Right lobe of liver (tissue), 6 donors: ENCODE data around the gene NIT1. TPM values are rescaled to one million over a fixed set of nuclear protein-coding genes. Genes with fewer than 3 reads are reported as not detected.

ENCODE experiments used
- ATAC-seq, 4 donors: fragments of 200-7000 bp; cut with Tn5 transposase; one replicate each; pipeline ENCODE4 v1.9.1; 2020; ENCODE audit warnings: mild to moderate bottlenecking in 4 of 4, moderate library complexity in 4 of 4
- DNase-seq, 3 donors: peaks; one replicate each; pipeline ENCODE4 v3.0.0-alpha.2; 2020
- H3K27ac ChIP-seq, 3 donors: fragments of 200-600 bp; one replicate each; pipeline ENCODE4 v1.8.0; 2022
- H3K27me3 ChIP-seq, 2 donors: fragments of 200-600 bp; one replicate each; pipeline ENCODE4 v1.8.0; 2022
- H3K36me3 ChIP-seq, 4 donors: fragments of 200-600 bp; sonication (generic) in 1 of 4; one replicate each; pipeline versions ENCODE4 v1.5.1 to v1.8.0; 2017 to 2022; ENCODE audit warnings: control low read depth in 1 of 4
- H3K4me1 ChIP-seq, 4 donors: fragments of 200-600 bp; sonication (generic) in 1 of 4; one replicate each; pipeline versions ENCODE4 v1.5.1 to v1.8.0; 2017 to 2022; ENCODE audit warnings: control low read depth in 1 of 4
- H3K4me3 ChIP-seq, 3 donors: fragments of 200-600 bp; one replicate each; pipeline ENCODE4 v1.8.0; 2022
- H3K9me3 ChIP-seq, 4 donors: fragments of 200-600 bp; sonication (generic) in 1 of 4; one replicate each; pipeline versions ENCODE4 v1.5.1 to v1.8.0; 2017 to 2022; ENCODE audit warnings: control low read depth in 1 of 4
- POLR2A ChIP-seq: fragments of 450-650 bp; IDR thresholded peaks from one replicate; pipeline ENCODE4 v1.6.1; 2017; ENCODE audit warnings: antibody characterized with exemption, mild to moderate bottlenecking
- WGBS: methylation state at CpG from one replicate; pipeline ENCODE4 v1.1.6; 2018; ENCODE audit warnings: low coverage, low lambda C conversion rate; ENCODE audit not compliant: insufficient coverage; ENCODE audit errors: missing lambda C conversion rate; 5-methylcytosine and 5-hydroxymethylcytosine counted together
- intact Hi-C, 2 donors: fragments of 100-400 bp; cut with DNase I; formaldehyde crosslinking; loops; one replicate each; pipeline versions ENCODE4 v1.11.2 to v1.14.1; 2022
- total RNA-seq, 6 experiments: library from RNA; depleted of rRNA in 2 of 6; stranded (reverse); fragments of >200 nt in 2 of 6; fragmentation: NEBNext Ultra II Directional in 3 of 6; extraction: Animal tissue kit (Norgen Biotek cat#: 25700) in 3 of 6; gene quantifications; one replicate each; pipeline versions ENCODE4 v1.1.0 to v1.2.4, GENCODE V29; 2016 to 2023
- TF ChIP-seq, protein P1 (sequence below), 4 donors: fragments of 200-600 bp in 3 of 4; fragments of 450-650 bp in 1 of 4; IDR thresholded peaks; one replicate each; pipeline versions ENCODE4 v1.5.1 to v1.8.0; 2016 to 2022; ENCODE audit warnings: antibody characterized with exemption in 4 of 4, mild to moderate bottlenecking in 2 of 4
- donor health status: DM: no; HTN: yes; CAD: no.
- donor health status: DM: no; HTN: no; CAD: no.
- donor health status: DM: no; HTN: no; CAD: no.
- donor health status: DM: no; HTN: yes; CAD: no.
- donor health status: DM: no; HTN: yes; CAD: no.

NIT1 gene
- total RNA-seq, 6 experiments from 2014 or later: 36.9 to 67.8 (median 45.8) TPM

DNA sequence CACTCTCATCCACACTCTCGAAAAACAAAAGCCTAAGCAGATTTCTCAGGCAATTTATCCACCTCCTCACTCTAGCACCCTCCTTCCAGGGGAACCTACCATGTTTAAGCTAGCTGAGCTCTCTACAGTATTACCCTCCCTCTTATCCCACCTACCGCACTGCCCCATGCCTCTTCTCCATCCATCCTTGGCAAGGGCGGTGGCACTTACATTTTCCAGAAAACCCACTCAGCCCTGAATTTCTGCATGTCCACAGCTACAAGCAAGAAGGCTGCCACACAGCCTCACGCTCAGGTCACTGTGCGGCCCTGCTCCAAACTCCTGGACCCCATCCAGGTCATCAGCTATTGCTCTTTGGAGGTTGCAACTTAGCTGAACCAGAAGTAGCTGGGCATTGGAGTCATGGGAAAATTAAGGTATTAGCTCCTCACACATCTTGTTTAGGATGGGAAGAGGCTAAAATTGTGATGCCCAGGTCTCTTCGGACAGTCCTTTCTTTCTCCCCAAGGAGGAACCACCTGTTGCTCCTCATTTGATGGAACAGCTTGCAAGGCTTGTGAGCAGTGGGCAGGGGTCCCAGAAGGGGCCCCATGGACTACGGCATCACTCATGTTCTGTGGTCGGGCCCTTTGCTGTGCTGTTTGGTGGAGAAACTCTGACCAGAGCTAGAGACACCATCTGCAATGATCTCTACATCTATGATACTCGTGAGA is 18.7 kb upstream of the NIT1 start:
- 70% methylated on average over 7 of the region's 9 CpGs for whole genome bisulfite sequencing
- Histone ChIP-seq H3K9me3 (no peaks in the 10 kb centered on the region), H3K4me3 (peak overlapping the region; percentile 66 to 84 (median 71)), H3K27ac (no peak overlapping the region), H3K27me3 (no peaks in the 10 kb centered on the region), H3K36me3 (peaks cover 0 to 26% (median 12%) of the 10 kb centered on the region in 4 donors), H3K4me1 (peaks cover 0 to 11% (median 2%) of the 10 kb centered on the region in 4 donors)
- DNase-seq (no peak), ATAC-seq (peak in 1 of 4 donors; percentile 4)
- intact Hi-C loops: loop anchor here in 1 of 2 donors (5.0 kb wide), 1 partner anchor 107 kb away; no protein-coding TSS in a partner anchor
- no peak for TF ChIP-seq POLR2A
- TF ChIP-seq, protein P1, sequence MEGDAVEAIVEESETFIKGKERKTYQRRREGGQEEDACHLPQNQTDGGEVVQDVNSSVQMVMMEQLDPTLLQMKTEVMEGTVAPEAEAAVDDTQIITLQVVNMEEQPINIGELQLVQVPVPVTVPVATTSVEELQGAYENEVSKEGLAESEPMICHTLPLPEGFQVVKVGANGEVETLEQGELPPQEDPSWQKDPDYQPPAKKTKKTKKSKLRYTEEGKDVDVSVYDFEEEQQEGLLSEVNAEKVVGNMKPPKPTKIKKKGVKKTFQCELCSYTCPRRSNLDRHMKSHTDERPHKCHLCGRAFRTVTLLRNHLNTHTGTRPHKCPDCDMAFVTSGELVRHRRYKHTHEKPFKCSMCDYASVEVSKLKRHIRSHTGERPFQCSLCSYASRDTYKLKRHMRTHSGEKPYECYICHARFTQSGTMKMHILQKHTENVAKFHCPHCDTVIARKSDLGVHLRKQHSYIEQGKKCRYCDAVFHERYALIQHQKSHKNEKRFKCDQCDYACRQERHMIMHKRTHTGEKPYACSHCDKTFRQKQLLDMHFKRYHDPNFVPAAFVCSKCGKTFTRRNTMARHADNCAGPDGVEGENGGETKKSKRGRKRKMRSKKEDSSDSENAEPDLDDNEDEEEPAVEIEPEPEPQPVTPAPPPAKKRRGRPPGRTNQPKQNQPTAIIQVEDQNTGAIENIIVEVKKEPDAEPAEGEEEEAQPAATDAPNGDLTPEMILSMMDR (IDR thresholded peaks at IDR 0.05): no peak

DNA sequence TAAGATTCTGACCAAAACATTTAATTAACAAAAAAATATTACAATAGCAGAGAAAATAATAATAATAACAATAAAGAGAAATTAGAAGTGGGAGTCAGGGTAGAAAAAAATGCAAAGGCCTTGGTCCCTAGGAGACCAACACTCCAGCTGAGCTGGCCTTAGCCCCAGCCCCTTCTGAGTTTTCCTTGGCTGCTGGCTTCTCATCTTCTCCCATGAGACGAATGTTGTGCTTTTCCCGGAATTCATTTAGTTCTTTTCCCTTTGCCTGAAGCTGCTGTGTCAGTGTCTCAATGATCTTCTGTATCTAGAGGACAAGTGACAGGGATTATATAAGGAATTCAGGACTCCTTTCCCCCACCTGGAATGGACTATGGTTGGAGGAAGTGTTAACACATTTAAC is 17.3 kb upstream of the NIT1 start:
- Histone ChIP-seq H3K27me3 (no peaks in the 10 kb centered on the region), H3K36me3 (peaks cover 0 to 26% (median 12%) of the 10 kb centered on the region in 4 donors), H3K4me3 (no peak overlapping the region), H3K9me3 (no peaks in the 10 kb centered on the region), H3K4me1 (peaks cover 0 to 11% (median 2%) of the 10 kb centered on the region in 4 donors), H3K27ac (no peak overlapping the region)
- TF ChIP-seq, protein P1 (IDR thresholded peaks at IDR 0.05): no peak
- TF ChIP-seq POLR2A: no peak
- no peak for DNase-seq
- WGBS: 76% methylated on average over 2 of the region's 2 CpGs
- intact Hi-C loops: no loop called here
- no peak for ATAC-seq

DNA sequence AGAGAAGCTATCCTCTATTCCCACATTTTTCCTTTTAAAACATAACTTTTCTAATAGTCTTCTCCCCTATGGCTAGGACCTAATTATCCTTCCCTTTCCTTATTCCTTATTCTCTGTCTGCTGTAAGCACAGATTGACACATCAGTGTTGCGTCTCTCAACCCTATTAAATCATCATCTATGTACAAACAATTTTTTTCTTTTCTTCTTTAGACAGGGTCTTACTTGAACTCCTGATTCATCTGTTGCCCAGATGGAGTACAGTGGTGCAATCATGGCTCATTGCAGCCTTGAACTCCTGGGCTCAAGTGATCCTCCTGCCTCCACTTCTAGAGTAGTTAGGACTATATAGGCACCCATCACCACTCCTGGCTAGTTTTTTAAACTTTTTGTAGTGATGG is 11.5 kb upstream of the NIT1 start:
- TF ChIP-seq, protein P1 (IDR thresholded peaks at IDR 0.05): no peak
- TF ChIP-seq POLR2A: no peak
- DNase-seq: no peak
- Histone ChIP-seq H3K9me3 (no peaks in the 10 kb centered on the region), H3K27me3 (no peaks in the 10 kb centered on the region), H3K27ac (no peak overlapping the region), H3K4me3 (no peak overlapping the region), H3K36me3 (peaks cover 0 to 10% (median 7%) of the 10 kb centered on the region in 4 donors), H3K4me1 (no peaks in the 10 kb centered on the region)
- intact Hi-C loops: no loop called here
- 100% methylated on average over 1 of the region's 1 CpG for WGBS
- no peak for ATAC-seq

DNA sequence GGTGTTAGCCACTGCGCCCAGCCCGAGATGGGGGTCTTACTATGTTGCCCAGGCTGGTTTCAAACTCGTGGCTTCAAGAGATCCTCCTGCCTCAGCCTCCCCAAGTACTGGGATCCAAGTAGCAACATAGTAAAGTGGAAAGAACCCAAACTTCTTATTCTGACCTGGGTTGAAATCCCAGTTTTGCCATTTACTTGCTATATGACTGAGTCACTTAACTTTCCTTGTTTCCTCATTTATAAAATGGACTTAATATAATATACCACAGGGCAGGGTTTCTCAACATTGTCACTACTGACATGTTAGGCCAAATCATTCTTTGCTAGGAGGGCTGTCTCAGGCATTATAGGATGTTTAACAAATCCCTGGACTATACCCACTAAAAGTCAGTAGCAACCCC is 6.8 kb upstream of the NIT1 start:
- Histone ChIP-seq H3K4me1 (peaks cover 0 to 24% (median 6%) of the 10 kb centered on the region in 4 donors), H3K27me3 (no peaks in the 10 kb centered on the region), H3K36me3 (no peaks in the 10 kb centered on the region), H3K9me3 (no peaks in the 10 kb centered on the region), H3K4me3 (no peak overlapping the region), H3K27ac (no peak overlapping the region)
- no peak for ATAC-seq
- intact Hi-C loops: no loop called here
- DNase-seq: no peak
- WGBS: no CpG with 5 or more reads among the region's 3 CpGs
- TF ChIP-seq, protein P1 (IDR thresholded peaks at IDR 0.05): no peak
- no peak for TF ChIP-seq POLR2A
